Muscle of arm (tissue), 12 donors: ENCODE data around the gene PADI4. TPM values are rescaled to one million over a fixed set of nuclear protein-coding genes. Genes with fewer than 3 reads are reported as not detected.

ENCODE experiments used
- polyA plus RNA-seq, 12 donors: library from polyadenylated mRNA; unstranded; fragments of 120-200 nt; gene quantifications; one replicate each; pipeline ENCODE4 v1.2.1, GENCODE V29; 2013; ENCODE audit not compliant: insufficient read length in 12 of 12

PADI4 gene
- polyA plus RNA-seq, 12 donors = 0.16 to 5.1 (median 0.49) TPM; not detected in 2

Other genes starting within 250 kb of the PADI4 start
- gene PADI2, start 188.7 kb upstream of the PADI4 start, polyA plus RNA-seq = 100 to 1,000 TPM in 5 of 12 donors, 10 to 100 TPM in 7; 28.1 to 807 (median 91.2) TPM
- gene PADI1, start 103.1 kb upstream of the PADI4 start, polyA plus RNA-seq = under 1 TPM in 10 of 12 donors, not detected in 2; 0.15 to 0.76 (median 0.35) TPM
- gene PADI3, start 59.1 kb upstream of the PADI4 start, polyA plus RNA-seq = under 1 TPM in 2 of 12 donors, not detected in 10; 0.05 to 0.17 TPM
- gene PADI6, start 64.0 kb downstream of the PADI4 start, polyA plus RNA-seq = not detected
- gene RCC2, start 131.5 kb downstream of the PADI4 start, polyA plus RNA-seq = 10 to 100 TPM in 11 of 12 donors, not detected in 1; 26.9 to 64.3 (median 37.0) TPM
- gene ARHGEF10L, start 231.5 kb downstream of the PADI4 start, polyA plus RNA-seq = 10 to 100 TPM in 11 of 12 donors, not detected in 1; 15.6 to 29.2 (median 19.0) TPM